H1 (cell line): Measurements from ENCODE around the gene PET100. TPM values are rescaled to one million over a fixed set of nuclear protein-coding genes. Genes with fewer than 3 reads are reported as not detected.

Experiments used
- CTCF ChIA-PET: fragments of 300-600 bp; sonication (Branson Sonifier 250); formaldehyde crosslinking; loops from one replicate; lab custom pipeline; 2021; ENCODE audit not compliant: partially characterized antibody; lab: Charles Lee
- POLR2A ChIA-PET: fragments of 300-600 bp; sonication (Branson Sonifier 250); formaldehyde crosslinking; loops from one replicate; lab custom pipeline; 2021; ENCODE audit warnings: inconsistent platforms; ENCODE audit not compliant: partially characterized antibody; lab: Charles Lee
- DNase-seq, 2 experiments: peaks; one replicate each; pipeline versions ENCODE4 v3.0.0 to v3.0.0-alpha.2; 2010 to 2022; ENCODE audit warnings: low spot score in 2 of 2, low read depth in 1 of 2, mixed read lengths in 1 of 2
- FAIRE-seq: peaks from 2 replicates; lab custom pipeline; 2011; peaks lifted over from hg19 to GRCh38; lab: Jason Lieb, UNC
- H2AFZ ChIP-seq: 2 replicates; pipeline ENCODE4 v1.8.1; 2012; ENCODE audit warnings: low read length, inconsistent platforms
- H2AK5ac ChIP-seq: 2 replicates; pipeline ENCODE4 v1.6.1; 2013; ENCODE audit warnings: low read depth, low read length
- H2BK120ac ChIP-seq: replicated peaks from 2 replicates; pipeline ENCODE3; 2013; ENCODE audit warnings: low read depth, low read length, inconsistent platforms
- H2BK12ac ChIP-seq: 2 replicates; pipeline ENCODE4 v1.6.1; 2013; ENCODE audit warnings: low read depth, low read length
- H2BK15ac ChIP-seq: 2 replicates; pipeline ENCODE4 v1.6.1; 2013; ENCODE audit warnings: low read length
- H2BK20ac ChIP-seq: 2 replicates; pipeline ENCODE4 v1.6.1; 2013; ENCODE audit warnings: low read length
- H2BK5ac ChIP-seq: 2 replicates; pipeline ENCODE4 v1.6.1; 2013; ENCODE audit warnings: low read depth, low read length
- H3K14ac ChIP-seq: 2 replicates; pipeline ENCODE4 v1.6.1; 2013; ENCODE audit warnings: inconsistent platforms; ENCODE audit not compliant: insufficient read length
- H3K18ac ChIP-seq: 2 replicates; pipeline ENCODE4 v1.6.1; 2013; ENCODE audit warnings: low read length; ENCODE audit errors: extremely low read depth
- H3K23ac ChIP-seq: 2 replicates; pipeline ENCODE4 v1.6.1; 2013; ENCODE audit warnings: inconsistent platforms; ENCODE audit not compliant: insufficient read length
- H3K23me2 ChIP-seq: 2 replicates; pipeline ENCODE4 v1.6.1; 2013; ENCODE audit warnings: low read depth, low read length
- H3K27ac ChIP-seq: 2 replicates; pipeline ENCODE4 v1.6.1; 2011; ENCODE audit warnings: low read depth, low read length, inconsistent platforms
- H3K27me3 ChIP-seq, 4 experiments: replicated peaks in 1 of 4; 1 replicate in 1 of 4; 2 replicates in 3 of 4; pipeline versions ENCODE4 v1.6.1 to v1.8.1; 2011 to 2013; ENCODE audit warnings: low read length in 3 of 4, mild to moderate bottlenecking in 3 of 4, inconsistent platforms in 2 of 4, mixed read lengths in 2 of 4, moderate library complexity in 1 of 4; ENCODE audit not compliant: control insufficient read depth in 3 of 4, insufficient read depth in 3 of 4; ENCODE audit errors: extremely low read depth in 1 of 4
- H3K36me3 ChIP-seq, 4 experiments: 2 replicates each; pipeline versions ENCODE4 v1.6.1 to v1.8.1; 2011 to 2013; ENCODE audit warnings: mild to moderate bottlenecking in 4 of 4, low read length in 3 of 4, moderate library complexity in 2 of 4, control low read depth in 1 of 4, inconsistent platforms in 1 of 4; ENCODE audit not compliant: insufficient read depth in 4 of 4, control insufficient read depth in 2 of 4
- H3K4ac ChIP-seq: replicated peaks from 2 replicates; pipeline ENCODE3; 2013; ENCODE audit warnings: low read length, low read depth, mixed read lengths, inconsistent platforms; ENCODE audit not compliant: insufficient read length
- H3K4me1 ChIP-seq, 4 experiments: replicated peaks in 1 of 4; 1 replicate in 1 of 4; 2 replicates in 3 of 4; pipeline versions ENCODE4 v1.6.1 to v1.8.1; 2011 to 2013; ENCODE audit warnings: low read length in 3 of 4, inconsistent platforms in 2 of 4, mixed read lengths in 1 of 4; ENCODE audit not compliant: insufficient read depth in 4 of 4, control insufficient read depth in 3 of 4
- H3K4me2 ChIP-seq, 2 experiments: 2 replicates each; pipeline versions ENCODE4 v1.6.1 to v1.8.1; 2011 to 2013; ENCODE audit warnings: low read depth in 2 of 2, low read length in 2 of 2, control low read depth in 1 of 2, inconsistent platforms in 1 of 2, mild to moderate bottlenecking in 1 of 2; ENCODE audit not compliant: insufficient read depth in 1 of 2
- H3K4me3 ChIP-seq, 4 experiments: fragments of 200-600, 300-600 bp in 1 of 4; sonication (generic), shearing (Covaris generic), sonication (Bioruptor Twin) in 1 of 4; 2 replicates each; pipeline versions ENCODE4 v1.5.1 to v1.8.1; 2011 to 2016; ENCODE audit warnings: low read length in 4 of 4, low read depth in 3 of 4, control low read depth in 2 of 4, inconsistent platforms in 2 of 4, mild to moderate bottlenecking in 2 of 4, mixed read lengths in 1 of 4, moderate library complexity in 1 of 4; ENCODE audit not compliant: insufficient read depth in 2 of 4; ENCODE audit errors: extremely low read depth in 1 of 4
- H3K56ac ChIP-seq: replicated peaks from 2 replicates; pipeline ENCODE3; 2013; ENCODE audit warnings: low read depth, mild to moderate bottlenecking, mixed read lengths, low read length, inconsistent platforms; ENCODE audit not compliant: insufficient read length
- H3K79me1 ChIP-seq: 2 replicates; pipeline ENCODE4 v1.6.1; 2013; ENCODE audit warnings: low read depth, low read length, control low read depth
- H3K79me2 ChIP-seq, 2 experiments: 2 replicates each; pipeline versions ENCODE4 v1.6.1 to v1.8.1; 2012 to 2013; ENCODE audit warnings: low read length in 2 of 2, mild to moderate bottlenecking in 2 of 2, inconsistent platforms in 1 of 2; ENCODE audit not compliant: insufficient read depth in 2 of 2, control insufficient read depth in 1 of 2
- H3K9ac ChIP-seq, 4 experiments: replicated peaks in 1 of 4; 1 replicate in 1 of 4; 2 replicates in 3 of 4; pipeline versions ENCODE4 v1.6.1 to v1.8.1; 2011 to 2013; ENCODE audit warnings: low read depth in 3 of 4, low read length in 3 of 4, control low read depth in 2 of 4, mild to moderate bottlenecking in 2 of 4, moderate library complexity in 2 of 4, inconsistent platforms in 1 of 4; ENCODE audit errors: extremely low read depth in 1 of 4
- H3K9me3 ChIP-seq, 2 experiments: 2 replicates each; pipeline versions ENCODE4 v1.6.1 to v1.8.1; 2012 to 2013; ENCODE audit warnings: mild to moderate bottlenecking in 2 of 2, moderate library complexity in 2 of 2, control low read depth in 1 of 2, inconsistent platforms in 1 of 2, low read depth in 1 of 2, low read length in 1 of 2, mixed read lengths in 1 of 2; ENCODE audit not compliant: insufficient read depth in 2 of 2
- H4K20me1 ChIP-seq, 2 experiments: replicated peaks in 1 of 2; 2 replicates each; pipeline versions ENCODE3 to v1.8.1; 2011 to 2013; ENCODE audit warnings: inconsistent platforms in 2 of 2, low read length in 2 of 2, mild to moderate bottlenecking in 1 of 2; ENCODE audit not compliant: insufficient read depth in 2 of 2, control insufficient read depth in 1 of 2
- H4K5ac ChIP-seq: 2 replicates; pipeline ENCODE4 v1.6.1; 2013; ENCODE audit warnings: low read length, low read depth, mixed read lengths, inconsistent platforms; ENCODE audit not compliant: insufficient read length
- H4K8ac ChIP-seq: 2 replicates; pipeline ENCODE4 v1.8.0; 2013; ENCODE audit warnings: mild to moderate bottlenecking, moderate library complexity, low read length, inconsistent platforms; ENCODE audit not compliant: insufficient read depth; ENCODE audit errors: extremely low read depth
- H4K91ac ChIP-seq: replicated peaks from 2 replicates; pipeline ENCODE3; 2013; ENCODE audit warnings: low read length, mixed read lengths, inconsistent platforms; ENCODE audit not compliant: insufficient read length
- ATF3 ChIP-seq: IDR thresholded peaks from 2 replicates; pipeline ENCODE4 v1.6.1; 2011; ENCODE audit warnings: low read depth, mild to moderate bottlenecking, low read length; ENCODE audit not compliant: insufficient read depth
- EGR1 ChIP-seq: IDR thresholded peaks from 2 replicates; pipeline ENCODE4 v1.6.1; 2011; ENCODE audit warnings: low read depth, low read length, borderline replicate concordance
- KDM4A ChIP-seq: IDR thresholded peaks from one replicate; pipeline ENCODE4 v1.7.1; 2012; ENCODE audit warnings: low read depth, mild to moderate bottlenecking, moderate library complexity, low read length, inconsistent platforms; ENCODE audit not compliant: severe bottlenecking
- NANOG ChIP-seq: IDR thresholded peaks from 2 replicates; pipeline ENCODE4 v1.6.1; 2011; ENCODE audit warnings: low read length, low read depth, mild to moderate bottlenecking, inconsistent platforms; ENCODE audit not compliant: insufficient read depth, poor library complexity, severe bottlenecking
- RFX5 ChIP-seq: IDR thresholded peaks from 2 replicates; pipeline ENCODE4 v1.6.1; 2011; ENCODE audit warnings: low read depth, low read length, improper control_type of control experiment, borderline replicate concordance
- RNF2 ChIP-seq: fragments of 200-900, 300-1000 bp; sonication (generic); IDR thresholded peaks from 2 replicates; pipeline ENCODE4 v1.7.1; 2016; ENCODE audit warnings: borderline replicate concordance, low read depth, mild to moderate bottlenecking, antibody characterized with exemption, low read length; ENCODE audit not compliant: poor library complexity, severe bottlenecking; ENCODE audit errors: missing control alignments
- RXRA ChIP-seq: IDR thresholded peaks from 2 replicates; pipeline ENCODE4 v1.6.1; 2011; ENCODE audit warnings: low read depth, mild to moderate bottlenecking, low read length, moderate library complexity; ENCODE audit not compliant: insufficient read depth
- SAP30 ChIP-seq: fragments of 300-600 bp; sonication (generic); IDR thresholded peaks from 2 replicates; pipeline ENCODE4 v1.7.1; 2012; ENCODE audit warnings: low read length, moderate library complexity, mild to moderate bottlenecking, inconsistent platforms; ENCODE audit not compliant: insufficient read depth, insufficient replicate concordance
- SP2 ChIP-seq: IDR thresholded peaks from 2 replicates; pipeline ENCODE4 v1.6.1; 2012; ENCODE audit warnings: mild to moderate bottlenecking, low read length, inconsistent platforms
- SP4 ChIP-seq: IDR thresholded peaks from 2 replicates; pipeline ENCODE4 v1.6.1; 2012; ENCODE audit warnings: low read length, inconsistent platforms
- TAF7 ChIP-seq: optimal IDR thresholded peaks from 2 replicates; pipeline ENCODE3; 2011; ENCODE audit warnings: low read depth, mild to moderate bottlenecking, inconsistent platforms, low read length, moderate library complexity, borderline replicate concordance
- TEAD4 ChIP-seq: IDR thresholded peaks from 2 replicates; pipeline ENCODE4 v1.6.1; 2012; ENCODE audit warnings: low read depth, low read length, inconsistent platforms, mixed read lengths
- WGBS, 2 experiments: shearing (Covaris generic) in 1 of 2; methylation state at CpG; one replicate each; pipeline versions ENCODE4 v1.1.6 to v1.1.7; 2013 to 2015; ENCODE audit warnings: low lambda C conversion rate in 2 of 2, mixed read lengths in 2 of 2, inconsistent platforms in 1 of 2, low coverage in 1 of 2, missing lambda C conversion rate in 1 of 2; ENCODE audit not compliant: insufficient replicate concordance in 2 of 2, insufficient coverage in 1 of 2, insufficient read length in 1 of 2; ENCODE audit errors: extremely low coverage in 1 of 2, missing lambda C conversion rate in 1 of 2; 5-methylcytosine and 5-hydroxymethylcytosine counted together
- polyA plus RNA-seq, 7 experiments: library from polyadenylated mRNA; depleted of rRNA in 3 of 7; stranded (reverse) in 5 of 7; unstranded in 2 of 7; fragments of >200 nt in 5 of 7; fragments of 200-250 nt in 2 of 7; gene quantifications; 1 replicate in 5 of 7; 2 replicates in 1 of 7; 4 replicates in 1 of 7; pipeline versions ENCODE4 v1.2.1 to v1.2.3, GENCODE V29; 2011 to 2013; ENCODE audit warnings: missing spikeins in 2 of 7, mixed read lengths in 2 of 7
- total RNA-seq: library from RNA; stranded (reverse); fragmentation: NEBNext Ultra II Directional; extraction: Animal tissue kit (Norgen Biotek cat#: 25700); gene quantifications from 2 replicates; pipeline ENCODE4 v1.2.1, GENCODE V29; 2021

Gene PET100
- total and polyA plus RNA-seq, 2 of the 8 experiments (the other 6 are each of a cell fraction or from before 2014, with no cell fraction given): 80.8 to 105 TPM

GRCh38 chr19:7640803-7641202 lies 11.2 kb downstream of the PET100 start:
- FAIRE-seq: no peak
- TF ChIP-seq SP2 (no peak), KDM4A (no peak), RXRA (no peak), TAF7 (no peak), RFX5 (no peak), TEAD4 (no peak), SAP30 (no peak), SP4 (no peak), NANOG (no peak), EGR1 (no peak), RNF2 (no peak), ATF3 (no peak)

More at GRCh38 chr19:7640803-7641202, 11.2 kb downstream of the PET100 start:
- no peak overlapping the region for H3K27ac ChIP-seq
- peaks cover 0 to 3% of the 10 kb centered on the region in 2 experiments; a peak in 1 of 4 replicates for H3K79me2 ChIP-seq
- no peak overlapping the region for H3K9ac ChIP-seq
- H4K20me1 ChIP-seq: peaks cover 0 to 17% of the 10 kb centered on the region in 2 experiments
- H4K8ac ChIP-seq: no peak overlapping the region
- H2BK12ac ChIP-seq: no peak overlapping the region
- no peak overlapping the region for H2BK20ac ChIP-seq
- H3K23me2 ChIP-seq: peaks cover 5% of the 10 kb centered on the region; the same call in 1 of the 2 replicates
- H4K5ac ChIP-seq: no peak overlapping the region
- no peak overlapping the region for H3K18ac ChIP-seq
- no peaks in the 10 kb centered on the region; a peak in 1 of 4 replicates for H3K9me3 ChIP-seq
- POLR2A ChIA-PET: interaction anchor here (0.6 to 2.2 kb wide), 6 partner anchors 10 to 188 kb away, joined by 3 to 10 read pairs (median 4); partner anchors contain the start of genes CAMSAP3, PET100 and XAB2
- H3K4me2 ChIP-seq: no peak overlapping the region
- peaks cover 0 to 6% (median 0%) of the 10 kb centered on the region in 4 experiments; a peak in 2 of 8 replicates for H3K36me3 ChIP-seq
- H3K79me1 ChIP-seq: no peaks in the 10 kb centered on the region; the same call in 1 of the 2 replicates
- CTCF ChIA-PET: interaction anchor here (0.6 to 2.1 kb wide), 23 partner anchors 10 to 217 kb away, joined by 3 to 11 read pairs (median 4); partner anchors contain the start of genes PET100, RETN, TRAPPC5 and XAB2
- H3K27me3 ChIP-seq: peaks cover under 1 to 10% (median 8%) of the 10 kb centered on the region in 4 experiments
- no peak overlapping the region for H2BK15ac ChIP-seq
- no peak overlapping the region for H3K14ac ChIP-seq
- H2AK5ac ChIP-seq: no peak overlapping the region
- no peak overlapping the region for H3K4ac ChIP-seq
- no peak overlapping the region for H3K56ac ChIP-seq
- no peak overlapping the region for H2BK5ac ChIP-seq
- no peak overlapping the region for H3K23ac ChIP-seq
- H2AFZ ChIP-seq: no peak overlapping the region
- no peak for DNase-seq
- no peak overlapping the region for H4K91ac ChIP-seq
- WGBS, 2 experiments: 94% methylated on average over 11 of the region's 11 CpGs; no CpG with 5 or more reads in 1 of the 2 experiments
- H2BK120ac ChIP-seq: no peak overlapping the region
- H3K4me3 ChIP-seq: no peak overlapping the region
- H3K4me1 ChIP-seq: peaks cover 0 to 10% (median under 1%) of the 10 kb centered on the region in 4 experiments; a peak in 3 of 7 replicates
